ENCODE results near the gene CEP89.

The CEP89 gene

GRCh38 chr19:32935629-32936028 is 36.1 kb downstream of the CEP89 start:
- H3K4me3 ChIP-seq (ENCODE audit: low read depth, low read length), result no peak overlapping the region
- TF ChIP-seq CTCF (IDR thresholded peaks at IDR 0.05; ENCODE audit: control insufficient read depth, extremely low read depth, insufficient read depth), result no peak
- DNase-seq (ENCODE audit: low read depth), result no peak

GRCh38 chr19:32933571-32933970 is 38.2 kb downstream of the CEP89 start:
- no peak for TF ChIP-seq CTCF (IDR thresholded peaks at IDR 0.05; ENCODE audit: control insufficient read depth, extremely low read depth, insufficient read depth)
- no peak overlapping the region for H3K4me3 ChIP-seq (ENCODE audit: low read depth, low read length)

GRCh38 chr19:32930567-32930966 is 41.2 kb downstream of the CEP89 start:
- no peak overlapping the region for H3K4me3 ChIP-seq (ENCODE audit: low read depth, low read length)
- TF ChIP-seq CTCF (IDR thresholded peaks at IDR 0.05; ENCODE audit: control insufficient read depth, extremely low read depth, insufficient read depth), result no peak
- DNase-seq (ENCODE audit: low read depth), result no peak

More at GRCh38 chr19:32933571-32933970, 38.2 kb downstream of the CEP89 start:
- peak; percentile 66 for DNase-seq (ENCODE audit: low read depth)

- no peak for TF ChIP-seq CTCF (IDR thresholded peaks at IDR 0.05; ENCODE audit: control insufficient read depth, extremely low read depth, insufficient read depth)
- no peak overlapping the region for H3K4me3 ChIP-seq (ENCODE audit: low read depth, low read length)
- DNase-seq (ENCODE audit: low read depth), result no peak
Observed at GRCh38 chr19:32928806-32929205, 43.0 kb downstream of the CEP89 start.

DNA sequence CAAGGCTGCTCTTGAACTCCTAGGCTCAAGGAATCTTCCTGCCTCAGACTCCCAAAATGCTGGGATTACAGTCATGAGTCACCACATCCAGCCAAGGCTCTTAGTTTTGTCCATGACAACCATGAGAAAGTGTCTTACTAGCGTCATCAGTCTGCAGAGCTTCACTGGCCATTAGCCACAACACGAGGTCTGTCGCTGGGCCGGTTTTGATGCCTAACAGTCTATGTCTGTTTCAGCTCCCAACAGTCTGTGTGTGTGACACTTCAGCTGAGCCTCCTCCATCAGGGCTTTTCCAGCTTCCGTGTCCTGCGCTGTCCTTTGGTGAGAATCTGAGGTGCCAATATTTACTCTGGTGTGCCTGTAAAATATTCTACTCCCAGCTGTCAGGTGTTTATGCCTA is 47.6 kb downstream of the CEP89 start:
- TF ChIP-seq CTCF (IDR thresholded peaks at IDR 0.05; ENCODE audit: control insufficient read depth, extremely low read depth, insufficient read depth), result no peak
- DNase-seq (ENCODE audit: low read depth), result peak; percentile 91
- no peak overlapping the region for H3K4me3 ChIP-seq (ENCODE audit: low read depth, low read length)

GRCh38 chr19:32921624-32922023 is 50.1 kb downstream of the CEP89 start:
- DNase-seq (ENCODE audit: low read depth), result no peak
- no peak overlapping the region for H3K4me3 ChIP-seq (ENCODE audit: low read depth, low read length)
- TF ChIP-seq CTCF (IDR thresholded peaks at IDR 0.05; ENCODE audit: control insufficient read depth, extremely low read depth, insufficient read depth), result no peak

DNA sequence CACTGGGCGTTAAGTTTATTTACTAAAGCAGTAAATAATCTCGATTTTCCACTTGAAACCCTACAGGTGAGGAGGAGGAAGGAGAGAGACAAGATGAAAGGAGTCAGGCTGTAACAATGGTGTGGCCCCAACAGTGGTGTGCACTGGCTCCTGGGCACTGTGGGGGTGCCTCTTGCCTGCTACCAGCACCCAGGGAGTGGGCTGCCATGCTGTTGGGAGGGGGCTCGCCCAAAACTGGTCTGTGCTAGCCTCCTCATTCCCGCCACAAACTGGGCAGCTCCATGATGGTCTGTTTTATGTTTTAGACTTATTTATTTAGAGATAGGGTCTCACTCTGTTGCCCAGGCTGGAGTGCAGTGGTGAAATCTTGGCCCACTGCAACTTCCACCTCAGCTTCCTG is 52.4 kb downstream of the CEP89 start:
- TF ChIP-seq CTCF (IDR thresholded peaks at IDR 0.05; ENCODE audit: control insufficient read depth, extremely low read depth, insufficient read depth), result no peak
- DNase-seq (ENCODE audit: low read depth), result no peak
- H3K4me3 ChIP-seq (ENCODE audit: low read depth, low read length), result no peak overlapping the region
